ENCODE results near the gene PKIG. TPM values are rescaled to one million over a fixed set of nuclear protein-coding genes. Genes with fewer than 3 reads are reported as not detected.

The PKIG gene
- total RNA-seq, 1 experiment from 2014 or later: 27.0 TPM

DNA sequence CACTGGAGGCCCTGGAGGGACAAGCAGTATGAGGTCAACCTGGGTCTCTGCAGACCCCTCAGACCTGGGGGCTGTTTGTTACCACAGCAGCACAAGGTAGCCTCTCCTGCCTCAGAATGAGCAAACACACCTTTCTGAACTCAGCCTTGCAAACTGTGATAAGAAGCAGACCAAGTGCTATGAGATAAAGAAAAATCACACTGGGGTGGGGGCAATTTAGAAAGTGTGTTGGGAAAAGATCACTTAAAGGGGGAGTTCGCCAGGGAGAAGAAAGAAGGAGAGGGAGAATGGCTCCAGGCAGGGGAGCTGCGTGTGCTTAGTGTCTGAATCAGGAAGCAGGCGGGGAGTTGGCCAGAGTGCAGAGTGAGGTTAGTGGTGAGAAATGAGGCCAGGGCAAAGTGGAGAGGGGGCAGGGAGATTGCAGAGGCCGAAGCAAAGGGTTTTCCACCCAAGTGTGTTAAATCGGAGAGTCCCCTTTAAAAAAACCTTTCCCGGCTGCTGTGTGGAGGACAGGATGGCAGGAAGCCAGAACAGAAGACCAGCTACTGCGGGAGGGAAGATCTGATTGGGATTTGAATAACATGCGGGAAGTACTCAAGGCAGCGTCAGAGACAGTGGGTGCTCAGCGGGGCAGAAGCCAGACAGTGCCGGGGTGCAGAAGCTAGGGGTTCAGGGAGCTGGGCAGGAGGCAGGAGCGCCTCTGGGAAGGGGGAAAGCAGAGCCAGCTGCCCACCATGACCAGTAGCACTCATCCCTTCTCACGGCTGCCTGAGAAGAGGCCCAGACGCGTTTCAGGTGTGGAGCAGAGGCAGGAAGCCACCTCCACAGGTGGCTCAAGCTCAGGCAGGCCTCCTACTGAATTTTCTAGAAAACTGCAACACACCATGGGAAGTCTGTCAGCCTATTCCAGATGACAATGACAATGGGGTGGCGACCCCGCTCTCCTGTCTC, 60.1 kb downstream of the PKIG start:
- Histone ChIP-seq H3T11ph (ENCODE audit: low read length) (no peak overlapping the region), H4K20me1 (ENCODE audit: control insufficient read depth, insufficient read depth, insufficient read length) (no peaks in the 10 kb centered on the region), H3K23ac (ENCODE audit: insufficient read length, low read depth, low read length) (no peak overlapping the region), H3K27ac (ENCODE audit: insufficient read length, low read depth, low read length) (peak overlapping the region; percentile 35), H2BK20ac (ENCODE audit: low read depth, low read length, poor library complexity, severe bottlenecking) (no peak overlapping the region), H3K79me2 (ENCODE audit: insufficient read depth, low read length) (no peaks in the 10 kb centered on the region), H4K5ac (ENCODE audit: insufficient read length, low read depth, low read length) (no peak overlapping the region), H4K91ac (ENCODE audit: insufficient read length, low read depth, low read length) (no peak overlapping the region), H3K4ac (ENCODE audit: low read depth, low read length) (no peak overlapping the region), H3K4me1 (ENCODE audit: insufficient read depth, low read length) (peaks cover 9% of the 10 kb centered on the region; the same call in 1 of the 2 replicates), H2AFZ (ENCODE audit: low read length) (no peak overlapping the region), H2BK120ac (ENCODE audit: low read depth, low read length, poor library complexity, severe bottlenecking) (no peak overlapping the region), H3K9ac (ENCODE audit: extremely low read depth, insufficient read length, low read length) (no peak overlapping the region), H2BK5ac (ENCODE audit: insufficient read length, low read length) (no peak overlapping the region), H3K79me1 (ENCODE audit: insufficient read depth, low read depth, low read length, poor library complexity, severe bottlenecking) (no peaks in the 10 kb centered on the region), H4K8ac (replicated peaks; ENCODE audit: insufficient read length, low read depth, low read length) (no peak overlapping the region), H3K23me2 (ENCODE audit: insufficient read length, low read depth, low read length, poor library complexity, severe bottlenecking) (no peaks in the 10 kb centered on the region), H3K56ac (ENCODE audit: insufficient read length, low read depth, low read length) (no peak overlapping the region), H3K9me3 (ENCODE audit: control insufficient read depth, low read depth, low read length) (no peaks in the 10 kb centered on the region), H2AK5ac (ENCODE audit: insufficient read length, low read length) (no peak overlapping the region), H3K18ac (ENCODE audit: insufficient read length, low read depth, low read length) (peak overlapping the region; percentile 88), H3K14ac (ENCODE audit: insufficient read depth, low read length) (peak overlapping the region; percentile 65), H3K27me3 (ENCODE audit: insufficient read depth, low read length) (no peaks in the 10 kb centered on the region), H3K4me2 (ENCODE audit: insufficient read depth, insufficient read length, low read length) (peak overlapping the region; percentile 15), H2BK12ac (ENCODE audit: insufficient read length, low read depth, low read length) (peak overlapping the region; percentile 15), H2BK15ac (ENCODE audit: low read depth, low read length) (no peak overlapping the region)
- Mint-ChIP-seq H3K27ac (peak overlapping the region; percentile 79 to 96 (median 91)), H3K4me1 (peaks cover 45 to 51% of the 10 kb centered on the region in 2 experiments), H3K4me3 (peak overlapping the region; percentile 16 to 45; a peak in 3 of 5 replicates), H3K27me3 (ENCODE audit: low read depth) (no peaks in the 10 kb centered on the region), H3K9me3 (peaks cover 0 to 4% of the 10 kb centered on the region in 2 experiments; a peak in 1 of 5 replicates), H3K36me3 (ENCODE audit: insufficient read depth in 1 of 3, low read depth in 3 of 3) (peaks cover 0 to 12% (median 9%) of the 10 kb centered on the region in 3 experiments; a peak in 5 of 7 replicates)
- TF ChIP-seq, protein P1, sequence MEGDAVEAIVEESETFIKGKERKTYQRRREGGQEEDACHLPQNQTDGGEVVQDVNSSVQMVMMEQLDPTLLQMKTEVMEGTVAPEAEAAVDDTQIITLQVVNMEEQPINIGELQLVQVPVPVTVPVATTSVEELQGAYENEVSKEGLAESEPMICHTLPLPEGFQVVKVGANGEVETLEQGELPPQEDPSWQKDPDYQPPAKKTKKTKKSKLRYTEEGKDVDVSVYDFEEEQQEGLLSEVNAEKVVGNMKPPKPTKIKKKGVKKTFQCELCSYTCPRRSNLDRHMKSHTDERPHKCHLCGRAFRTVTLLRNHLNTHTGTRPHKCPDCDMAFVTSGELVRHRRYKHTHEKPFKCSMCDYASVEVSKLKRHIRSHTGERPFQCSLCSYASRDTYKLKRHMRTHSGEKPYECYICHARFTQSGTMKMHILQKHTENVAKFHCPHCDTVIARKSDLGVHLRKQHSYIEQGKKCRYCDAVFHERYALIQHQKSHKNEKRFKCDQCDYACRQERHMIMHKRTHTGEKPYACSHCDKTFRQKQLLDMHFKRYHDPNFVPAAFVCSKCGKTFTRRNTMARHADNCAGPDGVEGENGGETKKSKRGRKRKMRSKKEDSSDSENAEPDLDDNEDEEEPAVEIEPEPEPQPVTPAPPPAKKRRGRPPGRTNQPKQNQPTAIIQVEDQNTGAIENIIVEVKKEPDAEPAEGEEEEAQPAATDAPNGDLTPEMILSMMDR (conservative IDR thresholded peaks at IDR 0.05): peak; percentile 39; the same call in 2 of the 3 replicates
- no CpG with 5 or more reads among the region's 17 CpGs for WGBS (ENCODE audit: extremely low coverage, insufficient read length, low lambda C conversion rate)
- DNase-seq: peak; percentile 79
